ENCODE results near the gene COQ2. TPM values are rescaled to one million over a fixed set of nuclear protein-coding genes. Genes with fewer than 3 reads are reported as not detected.

Gene COQ2
- total RNA-seq, 1 experiment from 2014 or later: 15.3 TPM

- intact Hi-C loops (cut with micrococcal nuclease; ENCODE audit: unreplicated experiment): no loop called here
- DNase-seq (ENCODE audit: low spot score): no peak
- Histone ChIP-seq H3K27ac (ENCODE audit: low read depth, low read length, poor library complexity, severe bottlenecking) (no peak overlapping the region), H3K9me3 (ENCODE audit: low read depth, low read length, poor library complexity, severe bottlenecking) (no peaks in the 10 kb centered on the region), H3K27me3 (replicated peaks; ENCODE audit: insufficient read depth, low read depth, low read length, poor library complexity) (no peaks in the 10 kb centered on the region), H3K4me3 (ENCODE audit: low read depth, low read length, poor library complexity, severe bottlenecking) (no peak overlapping the region), H3K36me3 (ENCODE audit: insufficient read depth, low read length, poor library complexity, severe bottlenecking) (no peaks in the 10 kb centered on the region), H3K4me1 (ENCODE audit: insufficient read depth, low read length, poor library complexity, severe bottlenecking) (no peaks in the 10 kb centered on the region)
- CTCF ChIA-PET: no interaction called here
- TF ChIP-seq CTCF (conservative IDR thresholded peaks at IDR 0.05; ENCODE audit: low read depth, low read length) (no peak), EZH2 (IDR thresholded peaks at IDR 0.05; ENCODE audit: borderline replicate concordance, low read depth, low read length, poor library complexity, severe bottlenecking) (no peak)
- no TSS peak for BruUV-seq (replicated peaks)
- POLR2A ChIA-PET (ENCODE audit: low non-redundant PET): no interaction called here
Observed at GRCh38 chr4:83320548-83320947, 36.0 kb upstream of the COQ2 start.

- Histone ChIP-seq H3K9me3 (ENCODE audit: low read depth, low read length, poor library complexity, severe bottlenecking) (no peaks in the 10 kb centered on the region), H3K36me3 (ENCODE audit: insufficient read depth, low read length, poor library complexity, severe bottlenecking) (no peaks in the 10 kb centered on the region), H3K27me3 (replicated peaks; ENCODE audit: insufficient read depth, low read depth, low read length, poor library complexity) (no peaks in the 10 kb centered on the region), H3K4me1 (ENCODE audit: insufficient read depth, low read length, poor library complexity, severe bottlenecking) (no peaks in the 10 kb centered on the region), H3K4me3 (ENCODE audit: low read depth, low read length, poor library complexity, severe bottlenecking) (no peak overlapping the region), H3K27ac (ENCODE audit: low read depth, low read length, poor library complexity, severe bottlenecking) (no peak overlapping the region)
- ChIA-PET CTCF (no interaction called here), POLR2A (ENCODE audit: low non-redundant PET) (no interaction called here)
- intact Hi-C loops (cut with micrococcal nuclease; ENCODE audit: unreplicated experiment): no loop called here
- no peak for DNase-seq (ENCODE audit: low spot score)
- no TSS peak for BruUV-seq (replicated peaks)
- TF ChIP-seq EZH2 (IDR thresholded peaks at IDR 0.05; ENCODE audit: borderline replicate concordance, low read depth, low read length, poor library complexity, severe bottlenecking) (no peak), CTCF (conservative IDR thresholded peaks at IDR 0.05; ENCODE audit: low read depth, low read length) (no peak)
Observed at GRCh38 chr4:83318666-83319065, 34.1 kb upstream of the COQ2 start.

- ChIA-PET CTCF (no interaction called here), POLR2A (ENCODE audit: low non-redundant PET) (no interaction called here)
- BruUV-seq (replicated peaks): no TSS peak
- no peak overlapping the region for H3K4me3 ChIP-seq (ENCODE audit: low read depth, low read length, poor library complexity, severe bottlenecking)
- H3K27me3 ChIP-seq (replicated peaks; ENCODE audit: insufficient read depth, low read depth, low read length, poor library complexity): no peaks in the 10 kb centered on the region
- TF ChIP-seq EZH2 (IDR thresholded peaks at IDR 0.05; ENCODE audit: borderline replicate concordance, low read depth, low read length, poor library complexity, severe bottlenecking) (no peak), CTCF (conservative IDR thresholded peaks at IDR 0.05; ENCODE audit: low read depth, low read length) (no peak)
- intact Hi-C loops (cut with micrococcal nuclease; ENCODE audit: unreplicated experiment): no loop called here
- H3K36me3 ChIP-seq (ENCODE audit: insufficient read depth, low read length, poor library complexity, severe bottlenecking): no peaks in the 10 kb centered on the region
- no peak for DNase-seq (ENCODE audit: low spot score)
- no peaks in the 10 kb centered on the region for H3K4me1 ChIP-seq (ENCODE audit: insufficient read depth, low read length, poor library complexity, severe bottlenecking)
- H3K9me3 ChIP-seq (ENCODE audit: low read depth, low read length, poor library complexity, severe bottlenecking): no peaks in the 10 kb centered on the region
- no peak overlapping the region for H3K27ac ChIP-seq (ENCODE audit: low read depth, low read length, poor library complexity, severe bottlenecking)
Observed at GRCh38 chr4:83317671-83318070, 33.1 kb upstream of the COQ2 start.

Measured in A673 (cell line).